Erythroblast (primary cell): ENCODE data around the gene KCNN4.

Experiments
- GATA1 ChIP-seq: IDR thresholded peaks from 2 replicates; pipeline ENCODE4 v1.6.1; 2011; ENCODE audit warnings: low read depth, mild to moderate bottlenecking, control low read depth, low read length, moderate library complexity
- POLR2A ChIP-seq: IDR thresholded peaks from 2 replicates; pipeline ENCODE4 v1.6.1; 2011; ENCODE audit warnings: mild to moderate bottlenecking, low read length

- TF ChIP-seq POLR2A (no peak), GATA1 (no peak)
Measured at GRCh38 chr19:43781630-43782310, 997 bp upstream of the KCNN4 start.
